ENCODE results near the gene ZNF808.
A peak's percentile ranks its signal among the peaks of the same experiment; 100 is the strongest.
"Not testable (repeated sequence)": the region's sequence is repeated elsewhere in the genome, so short reads cannot be mapped to it uniquely, and the experiment has no call there.

The ZNF808 gene

DNA sequence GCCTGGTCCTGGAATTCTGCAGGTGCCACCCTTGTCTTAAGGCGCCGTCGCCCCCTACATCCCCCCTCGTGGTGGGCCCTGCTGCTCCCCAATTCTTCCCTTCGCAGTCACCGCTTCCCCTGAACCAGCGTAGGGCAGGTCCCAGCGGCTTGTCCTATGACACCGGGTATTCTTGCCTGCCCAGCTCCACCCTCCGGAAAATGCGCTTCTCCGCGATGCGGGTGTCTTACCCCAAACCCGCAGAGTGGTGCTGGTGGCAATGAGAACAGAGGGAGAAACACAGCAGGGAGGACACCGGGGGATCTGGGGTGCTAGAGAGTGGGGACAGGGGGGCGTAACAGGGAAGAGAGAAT is 9.0 kb downstream of the ZNF808 start:
- peak; percentile 43 for DNase-seq

DNA sequence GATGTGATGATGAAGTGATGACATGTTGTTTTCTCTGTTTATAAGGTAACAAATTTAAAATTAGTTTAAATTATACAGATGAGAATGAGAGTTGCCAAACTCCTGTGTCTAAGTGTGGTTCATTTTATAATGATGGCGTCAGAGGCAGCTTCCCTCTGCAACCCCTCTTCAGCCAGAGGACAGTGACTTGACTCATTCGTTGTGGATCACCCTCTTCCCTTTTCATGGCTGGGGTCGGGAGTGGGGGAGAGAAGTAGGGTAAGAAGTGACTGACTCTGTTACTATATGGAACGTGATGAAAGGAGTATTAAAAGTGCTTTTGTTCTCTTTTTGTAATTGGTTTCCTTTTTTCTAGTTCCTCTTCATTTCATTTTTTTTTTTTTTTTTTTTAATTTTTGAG is 11.3 kb downstream of the ZNF808 start:
- not testable (repeated sequence) for DNase-seq

DNA sequence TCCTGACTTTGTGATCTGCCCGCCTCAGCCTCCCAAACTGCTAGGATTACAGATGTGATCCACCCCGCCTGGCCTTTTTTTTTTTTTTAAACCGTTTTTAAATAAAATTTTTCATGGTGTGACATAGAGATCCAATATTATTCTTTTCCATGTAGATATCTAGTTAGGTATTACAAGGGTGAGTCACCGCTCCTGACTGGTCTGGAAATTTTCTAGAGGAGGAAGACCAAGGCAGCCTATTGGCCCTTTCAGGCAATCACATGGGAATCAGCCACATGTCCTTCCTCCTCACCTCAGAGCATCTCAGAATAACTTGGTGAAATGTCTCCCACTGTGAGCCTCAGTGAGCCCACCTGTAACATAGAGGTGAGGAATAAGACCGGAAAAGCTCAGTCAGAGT is 13.7 kb downstream of the ZNF808 start:
- not testable (repeated sequence) for DNase-seq

- DNase-seq: no peak
These were observed 14.1 kb downstream of the ZNF808 start for GRCh38 chr19:52541608-52542007.

- DNase-seq: not testable (repeated sequence)
These were observed 15.1 kb downstream of the ZNF808 start for GRCh38 chr19:52542541-52542940.

- no peak for DNase-seq
These were observed 15.7 kb downstream of the ZNF808 start for GRCh38 chr19:52542984-52543664.

- DNase-seq: no peak
These were observed 26.9 kb downstream of the ZNF808 start for GRCh38 chr19:52554216-52554971.

GRCh38 chr19:52557231-52557995 is 29.9 kb downstream of the ZNF808 start:
- DNase-seq: no peak

- DNase-seq: not testable (repeated sequence)
These were observed 31.4 kb downstream of the ZNF808 start for GRCh38 chr19:52558732-52559445.

- not testable (repeated sequence) for DNase-seq
These were observed 34.1 kb downstream of the ZNF808 start for GRCh38 chr19:52561611-52562010.

DNA sequence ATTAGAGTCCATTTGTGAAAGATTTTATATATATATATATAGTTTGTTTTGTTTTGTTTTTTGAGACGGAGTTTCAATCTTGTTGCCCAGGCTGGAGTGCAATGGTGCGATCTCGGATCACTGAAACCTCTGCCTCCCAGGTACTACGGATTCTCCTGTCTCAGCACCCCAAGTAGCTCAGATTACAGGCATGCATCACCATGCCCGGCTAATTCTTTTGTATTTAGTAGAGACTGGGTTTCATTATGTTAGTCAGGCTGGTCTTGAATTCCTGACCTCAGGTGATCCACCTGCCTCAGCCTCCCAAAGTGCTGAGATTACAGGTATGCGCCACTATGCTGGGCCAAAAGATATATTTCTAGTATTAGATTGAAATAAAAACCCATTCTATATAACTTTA is 38.7 kb downstream of the ZNF808 start:
- DNase-seq: no peak

DNA sequence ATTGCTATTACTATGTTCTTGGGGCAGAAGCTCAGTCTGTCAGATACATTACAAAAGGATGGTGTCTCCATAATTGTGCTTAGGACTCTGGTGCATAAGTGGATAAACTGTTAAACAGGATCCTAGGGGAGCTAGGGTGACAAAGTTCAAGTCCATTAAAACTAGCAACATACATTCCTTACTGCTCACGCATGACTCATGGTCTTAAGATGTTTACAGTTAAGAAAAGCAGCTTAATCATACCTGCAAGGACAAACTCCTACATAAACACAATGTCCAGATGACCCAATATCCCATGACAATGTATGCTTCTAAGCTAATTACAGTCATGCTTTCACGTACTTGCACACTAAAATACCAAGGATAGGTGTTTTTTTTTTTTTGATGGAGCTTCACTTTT is 39.1 kb downstream of the ZNF808 start:
- no peak for DNase-seq

- no peak for DNase-seq
These were observed 40.5 kb downstream of the ZNF808 start for GRCh38 chr19:52567921-52568320.

GRCh38 chr19:52569638-52569999 is 42.2 kb downstream of the ZNF808 start:
- DNase-seq: not testable (repeated sequence)

- DNase-seq: peak; percentile 88
These were observed 42.8 kb downstream of the ZNF808 start, which contains the start of gene ZNF701 for GRCh38 chr19:52570000-52570861. TSS of gene ZNF701 (plus strand) at chr19:52570287. CDS start at chr19:52574148, 3,861 bp downstream.

DNA sequence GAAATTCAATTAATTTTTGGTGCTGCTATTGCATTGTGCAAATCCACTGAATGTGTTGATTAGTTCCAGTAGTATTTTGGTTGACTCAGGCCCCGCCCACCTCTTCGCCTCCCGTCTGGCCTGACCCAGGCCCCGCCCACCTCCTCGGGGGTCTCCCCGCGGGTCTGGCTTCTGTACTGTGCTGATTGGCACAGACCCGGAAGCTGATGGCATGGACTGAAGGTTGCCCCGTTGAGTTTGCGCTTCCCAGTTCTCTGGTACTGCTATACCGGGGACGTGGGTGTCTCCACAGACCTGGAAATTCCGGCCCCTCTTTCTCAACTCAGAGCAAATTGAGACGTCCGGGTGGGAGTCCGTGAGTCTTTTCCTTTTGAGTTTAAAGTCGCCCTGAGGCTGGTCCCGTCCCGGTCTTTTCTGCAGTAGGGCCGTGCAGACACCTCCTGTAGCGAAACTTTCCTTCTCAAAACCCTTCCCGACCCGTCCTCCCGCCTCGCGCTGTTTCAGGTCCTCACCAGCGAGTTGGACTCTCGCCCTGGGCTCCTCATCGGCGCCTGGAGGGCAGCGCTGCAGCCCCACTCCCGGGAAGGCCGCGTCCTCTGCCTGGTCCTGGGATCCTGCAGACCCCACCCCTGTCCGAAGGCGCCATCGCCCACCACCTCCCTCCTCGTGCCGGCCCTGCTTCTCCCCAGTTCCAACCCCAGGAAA is 57.4 kb downstream of the ZNF808 start:
- DNase-seq: no peak

DNA sequence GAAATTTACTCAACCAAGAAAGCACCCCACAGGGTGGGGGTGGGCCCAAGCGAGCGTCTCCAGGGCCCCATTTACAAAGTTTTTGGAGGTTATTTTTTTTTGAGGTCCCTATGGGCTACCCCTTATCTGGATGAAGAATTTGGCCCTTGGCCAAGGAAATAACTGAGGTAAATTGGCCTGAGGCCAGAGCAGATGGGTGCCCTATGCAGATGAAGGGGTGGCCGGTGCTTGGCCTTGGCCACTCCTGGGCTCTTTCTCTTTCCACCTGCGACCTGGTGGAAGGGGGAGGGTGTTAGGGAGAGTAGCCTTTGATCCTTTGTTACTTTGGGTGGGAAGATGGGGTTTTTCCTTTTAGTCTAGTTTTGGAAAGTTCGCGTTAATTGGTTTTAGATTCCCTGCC is 58.1 kb downstream of the ZNF808 start:
- no peak for DNase-seq

- DNase-seq: no peak
These were observed 63.3 kb downstream of the ZNF808 start for GRCh38 chr19:52590728-52591127.

- DNase-seq: no peak
These were observed 64.8 kb downstream of the ZNF808 start for GRCh38 chr19:52592301-52592700.

DNA sequence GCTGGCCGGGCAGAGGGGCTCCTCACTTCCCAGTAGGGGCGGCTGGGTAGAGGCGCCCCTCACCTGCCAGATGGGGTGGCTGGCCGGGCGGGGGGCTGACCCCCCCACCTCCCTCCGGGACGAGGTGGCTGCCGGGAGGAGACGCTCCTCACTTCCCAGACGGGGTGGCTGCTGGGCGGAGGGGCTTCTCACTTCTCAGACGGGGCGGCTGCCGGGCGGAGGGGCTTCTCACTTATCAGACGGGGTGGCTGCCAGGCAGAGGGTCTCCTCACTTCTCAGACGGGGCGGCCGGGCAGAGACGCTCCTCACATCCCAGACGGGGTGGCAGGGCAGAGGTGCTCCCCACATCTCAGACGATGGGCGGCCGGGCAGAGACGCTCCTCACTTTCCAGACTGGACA is 66.0 kb downstream of the ZNF808 start:
- DNase-seq: not testable (repeated sequence)

DNA sequence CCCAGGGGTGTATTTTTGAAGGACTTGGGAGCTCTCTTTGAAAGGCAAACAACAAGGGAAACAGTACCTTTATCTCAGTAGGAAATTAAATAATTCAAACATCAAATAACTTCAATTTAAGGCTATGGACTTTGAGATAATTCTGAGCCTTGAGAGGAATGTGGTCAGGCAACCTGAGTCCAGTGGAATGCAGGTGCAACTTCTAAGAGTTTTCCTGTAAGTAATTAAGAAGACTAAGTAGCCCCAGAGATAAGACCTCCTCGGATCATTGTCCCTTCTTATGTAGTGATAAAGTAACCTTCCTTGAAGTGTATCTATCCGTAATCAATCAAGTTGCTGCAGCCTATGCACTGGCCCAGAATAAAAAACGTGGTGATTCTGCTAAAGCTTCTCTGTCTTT is 71.8 kb downstream of the ZNF808 start:
- DNase-seq: no peak
